ENCODE data around the gene SYNPO2.

DNA sequence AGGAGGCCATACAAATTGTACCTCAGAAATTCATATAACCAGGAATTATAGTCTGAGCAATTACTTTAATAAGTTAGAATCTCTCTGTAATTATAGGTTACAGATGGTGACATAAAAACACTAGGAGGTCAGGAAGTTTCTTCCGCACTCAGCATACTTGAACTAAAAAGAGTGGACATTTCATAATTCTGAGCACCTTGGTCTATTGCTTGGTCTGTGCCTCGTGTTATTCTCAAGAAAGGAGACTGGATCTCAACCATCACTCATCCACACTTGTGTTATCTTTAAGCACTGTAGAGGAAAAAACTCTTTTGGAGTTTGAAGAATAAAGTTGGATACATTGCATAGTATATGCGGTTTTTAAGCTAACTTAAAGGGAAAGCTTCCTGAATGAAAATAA lies 91.1 kb downstream of the SYNPO2 start:
- no peak for TF ChIP-seq POLR2A (IDR thresholded peaks at IDR 0.05)
- TF ChIP-seq, protein P1, sequence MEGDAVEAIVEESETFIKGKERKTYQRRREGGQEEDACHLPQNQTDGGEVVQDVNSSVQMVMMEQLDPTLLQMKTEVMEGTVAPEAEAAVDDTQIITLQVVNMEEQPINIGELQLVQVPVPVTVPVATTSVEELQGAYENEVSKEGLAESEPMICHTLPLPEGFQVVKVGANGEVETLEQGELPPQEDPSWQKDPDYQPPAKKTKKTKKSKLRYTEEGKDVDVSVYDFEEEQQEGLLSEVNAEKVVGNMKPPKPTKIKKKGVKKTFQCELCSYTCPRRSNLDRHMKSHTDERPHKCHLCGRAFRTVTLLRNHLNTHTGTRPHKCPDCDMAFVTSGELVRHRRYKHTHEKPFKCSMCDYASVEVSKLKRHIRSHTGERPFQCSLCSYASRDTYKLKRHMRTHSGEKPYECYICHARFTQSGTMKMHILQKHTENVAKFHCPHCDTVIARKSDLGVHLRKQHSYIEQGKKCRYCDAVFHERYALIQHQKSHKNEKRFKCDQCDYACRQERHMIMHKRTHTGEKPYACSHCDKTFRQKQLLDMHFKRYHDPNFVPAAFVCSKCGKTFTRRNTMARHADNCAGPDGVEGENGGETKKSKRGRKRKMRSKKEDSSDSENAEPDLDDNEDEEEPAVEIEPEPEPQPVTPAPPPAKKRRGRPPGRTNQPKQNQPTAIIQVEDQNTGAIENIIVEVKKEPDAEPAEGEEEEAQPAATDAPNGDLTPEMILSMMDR (IDR thresholded peaks at IDR 0.05 in 8 of 11, conservative IDR thresholded peaks at IDR 0.05 in 3 of 11) = no peak
- no peak for TF ChIP-seq POLR2AphosphoS5 (IDR thresholded peaks at IDR 0.05)
